Common myeloid progenitor, CD34-positive (primary cell): ENCODE measurements around the gene PRXL2A. TPM values are rescaled to one million over a fixed set of nuclear protein-coding genes. Genes with fewer than 3 reads are reported as not detected.
"Not testable (repeated sequence)": the region's sequence is repeated elsewhere in the genome, so short reads cannot be mapped to it uniquely, and the experiment has no call there.

ENCODE experiments used
- CTCF ChIA-PET: fragments of 350-600 bp; sonication (Branson Sonifier 250); formaldehyde crosslinking; loops from one replicate; lab custom pipeline; 2021; ENCODE audit warnings: antibody characterized with exemption; lab: Charles Lee
- POLR2A ChIA-PET: fragments of 350-600 bp; sonication (Branson Sonifier 250); formaldehyde crosslinking; loops from one replicate; lab custom pipeline; 2021; ENCODE audit warnings: antibody characterized with exemption; lab: Charles Lee
- DNase-seq, 3 donors: peaks; one replicate each; pipeline versions ENCODE4 v3.0.0 to v3.0.0-alpha.2; 2013
- H3K27ac ChIP-seq, 2 experiments: 1 replicate in 1 of 2; 2 replicates in 1 of 2; pipeline ENCODE4 v1.7.0; 2013; ENCODE audit warnings: inconsistent platforms in 2 of 2, low read length in 2 of 2, mild to moderate bottlenecking in 2 of 2, low read depth in 1 of 2, moderate library complexity in 1 of 2; ENCODE audit not compliant: severe bottlenecking in 2 of 2, insufficient read depth in 1 of 2, poor library complexity in 1 of 2
- H3K27me3 ChIP-seq, 5 experiments: replicated peaks in 2 of 5; 1 replicate in 3 of 5; 2 replicates in 2 of 5; pipeline versions ENCODE4 v1.6.1 to v1.7.0; 2013; ENCODE audit warnings: low read length in 4 of 5, mild to moderate bottlenecking in 2 of 5, moderate library complexity in 2 of 5, inconsistent platforms in 1 of 5; ENCODE audit not compliant: insufficient read depth in 5 of 5, control insufficient read depth in 4 of 5
- H3K36me3 ChIP-seq, 4 experiments: 1 replicate in 2 of 4; 2 replicates in 2 of 4; pipeline versions ENCODE4 v1.6.1 to v1.7.0; 2013; ENCODE audit warnings: low read length in 3 of 4, control low read depth in 1 of 4, mild to moderate bottlenecking in 1 of 4; ENCODE audit not compliant: control insufficient read depth in 4 of 4, insufficient read depth in 4 of 4
- H3K4me1 ChIP-seq, 4 experiments: 1 replicate in 3 of 4; 2 replicates in 1 of 4; pipeline versions ENCODE4 v1.6.1 to v1.7.1; 2013; ENCODE audit warnings: low read length in 3 of 4, mild to moderate bottlenecking in 3 of 4, control low read depth in 1 of 4, inconsistent platforms in 1 of 4, moderate library complexity in 1 of 4; ENCODE audit not compliant: control insufficient read depth in 4 of 4, insufficient read depth in 4 of 4; ENCODE audit errors: control extremely low read depth in 1 of 4
- H3K4me3 ChIP-seq, 7 experiments: 1 replicate in 4 of 7; 2 replicates in 3 of 7; pipeline versions ENCODE4 v1.5.1 to v1.7.0; 2013; ENCODE audit warnings: mild to moderate bottlenecking in 7 of 7, low read length in 6 of 7, moderate library complexity in 6 of 7, inconsistent platforms in 2 of 7, low read depth in 2 of 7, control low read depth in 1 of 7; ENCODE audit not compliant: insufficient read depth in 4 of 7, control insufficient read depth in 1 of 7; ENCODE audit errors: extremely low read depth in 1 of 7
- H3K9me3 ChIP-seq, 5 experiments: 1 replicate in 4 of 5; 2 replicates in 1 of 5; pipeline versions ENCODE4 v1.6.1 to v1.7.1; 2013; ENCODE audit warnings: low read length in 4 of 5, mild to moderate bottlenecking in 2 of 5, inconsistent platforms in 1 of 5, low read depth in 1 of 5, moderate library complexity in 1 of 5; ENCODE audit not compliant: control insufficient read depth in 4 of 5, insufficient read depth in 2 of 5; ENCODE audit errors: control extremely low read depth in 1 of 5
- WGBS: methylation state at CpG from one replicate; pipeline ENCODE4 v1.1.5; 2013; ENCODE audit not compliant: insufficient coverage; 5-methylcytosine and 5-hydroxymethylcytosine counted together
- polyA plus RNA-seq: library from polyadenylated mRNA; unstranded; fragments of 120-200 nt; gene quantifications from one replicate; pipeline ENCODE4 v1.2.1, GENCODE V29; 2013

PRXL2A gene, protein sequence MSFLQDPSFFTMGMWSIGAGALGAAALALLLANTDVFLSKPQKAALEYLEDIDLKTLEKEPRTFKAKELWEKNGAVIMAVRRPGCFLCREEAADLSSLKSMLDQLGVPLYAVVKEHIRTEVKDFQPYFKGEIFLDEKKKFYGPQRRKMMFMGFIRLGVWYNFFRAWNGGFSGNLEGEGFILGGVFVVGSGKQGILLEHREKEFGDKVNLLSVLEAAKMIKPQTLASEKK
- polyA plus RNA-seq: 28.4 TPM

DNA sequence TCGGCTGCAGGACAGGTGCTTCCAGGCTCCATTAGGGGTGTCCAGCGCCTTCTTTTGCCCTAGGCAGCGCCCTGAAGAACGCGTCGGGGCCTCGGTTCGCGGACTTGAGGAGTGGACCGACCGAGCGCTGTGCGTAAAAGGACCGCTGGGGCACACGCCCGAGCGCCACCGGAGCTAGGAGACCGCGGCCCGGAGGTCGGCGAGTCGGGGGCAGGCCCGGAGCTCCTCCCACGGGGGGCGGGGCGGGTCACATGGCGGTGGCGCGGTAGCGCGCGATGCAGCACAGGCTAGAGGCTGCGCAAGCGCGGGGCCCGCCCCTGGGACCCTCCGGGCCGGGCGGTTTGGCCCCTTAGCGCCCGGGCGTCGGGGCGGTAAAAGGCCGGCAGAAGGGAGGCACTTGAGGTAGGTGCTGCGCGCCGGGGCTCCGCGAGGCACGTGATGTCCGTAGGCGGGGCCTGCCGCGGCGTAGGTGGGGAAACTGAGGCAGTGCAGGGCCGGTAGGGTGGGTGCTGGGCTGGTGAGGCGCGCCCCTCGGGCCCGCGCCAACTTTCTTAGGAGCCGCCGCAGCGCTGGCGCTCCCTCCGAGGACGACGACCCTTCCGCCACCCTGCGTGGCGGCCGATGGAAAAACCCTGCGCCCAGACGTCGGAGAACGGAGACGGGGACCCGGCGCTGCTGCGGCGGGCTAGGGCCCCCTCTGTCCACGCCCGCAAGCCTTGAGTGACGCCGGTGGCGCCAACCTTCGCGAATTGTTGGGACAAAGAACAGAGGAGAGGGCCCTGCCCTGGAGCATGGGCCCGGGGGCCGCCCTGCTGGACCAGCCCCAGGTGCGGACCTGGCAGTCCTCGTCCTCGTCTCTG, at the start of gene PRXL2A:
TSS of gene PRXL2A (plus strand) at position 310 of the 860 bp plus-strand sequence. CDS start 11,917 bp downstream, outside the sequence.
- H3K27me3 ChIP-seq: no peaks in the 10 kb centered on the region
- H3K36me3 ChIP-seq: no peaks in the 10 kb centered on the region
- H3K9me3 ChIP-seq: no peaks in the 10 kb centered on the region
- peak; percentile 74 to 89 (median 86) for DNase-seq
- CTCF ChIA-PET: interaction anchor here (0.8 to 1.7 kb wide), 10 partner anchors 12 to 97 kb away, joined by 3 to 7 read pairs (median 3); no protein-coding TSS in a partner anchor
- peak within 1 kb of the TSS; percentile 60 to 88 (median 80) for H3K4me3 ChIP-seq
- under 1% methylated on average over 83 of the region's 96 CpGs for WGBS
- H3K27ac ChIP-seq: no peak within 1 kb of the TSS
- POLR2A ChIA-PET: no interaction called here
- H3K4me1 ChIP-seq: peaks cover 3 to 57% (median 47%) of the 10 kb centered on the region in 4 experiments

DNA sequence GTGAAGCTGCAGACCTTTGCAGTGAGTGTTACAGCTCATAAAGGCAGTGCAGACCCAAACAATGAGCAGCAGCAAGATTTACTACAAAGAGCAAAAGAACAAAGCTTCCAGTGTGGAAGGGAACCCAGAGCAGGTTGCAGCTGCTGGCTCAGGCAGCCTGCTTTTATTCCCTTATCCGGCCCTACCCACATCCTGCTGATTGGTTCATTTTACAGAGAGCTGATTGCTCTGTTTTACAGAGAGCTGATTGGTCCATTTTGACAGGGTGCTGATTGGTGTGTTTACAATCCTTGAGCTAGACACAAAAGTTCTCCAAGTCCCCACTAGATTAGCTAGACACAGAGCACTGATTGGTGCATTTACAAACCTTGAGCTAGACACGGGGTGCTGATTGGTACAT, 49.4 kb upstream of the PRXL2A start:
- H3K9me3 ChIP-seq, DNase-seq, H3K36me3 ChIP-seq, CTCF ChIA-PET, H3K4me3 ChIP-seq, POLR2A ChIA-PET, H3K27ac ChIP-seq: not testable (repeated sequence)
- Histone ChIP-seq H3K4me1 (peaks cover 0 to 14% (median 10%) of the 10 kb centered on the region in 4 experiments), H3K27me3 (peaks cover 0 to 19% (median 11%) of the 10 kb centered on the region in 5 experiments)
- WGBS: no CpG with 5 or more reads among the region's 2 CpGs

DNA sequence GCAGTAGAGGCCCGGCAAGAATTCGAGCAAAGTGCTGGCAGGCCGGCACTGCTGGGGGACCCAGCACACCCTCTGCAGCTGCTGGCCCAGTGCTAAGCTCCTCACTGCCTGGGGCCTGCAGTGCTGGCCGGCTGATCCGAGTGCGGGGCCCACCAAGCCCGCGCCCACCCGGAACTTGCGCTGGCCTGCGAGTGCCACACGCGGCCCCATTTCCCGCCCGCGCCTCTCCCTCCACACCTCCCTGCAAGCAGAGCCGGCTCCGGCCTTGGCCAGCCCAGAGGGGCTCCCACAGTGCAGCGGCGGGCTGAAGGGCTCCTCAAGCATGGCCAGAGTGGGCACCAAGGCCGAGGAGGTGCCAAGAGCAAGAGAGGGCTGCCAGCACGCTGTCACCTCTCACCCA, 48.7 kb upstream of the PRXL2A start:
- CTCF ChIA-PET: no interaction called here
- H3K27ac ChIP-seq: no peak overlapping the region
- no peaks in the 10 kb centered on the region for H3K36me3 ChIP-seq
- DNase-seq: no peak
- H3K9me3 ChIP-seq: peaks cover 0 to 2% (median 0%) of the 10 kb centered on the region in 5 experiments
- WGBS: 97% methylated on average over 18 of the region's 22 CpGs
- POLR2A ChIA-PET: no interaction called here
- peaks cover 0 to 19% (median 10%) of the 10 kb centered on the region in 5 experiments for H3K27me3 ChIP-seq
- H3K4me3 ChIP-seq: no peak overlapping the region
- H3K4me1 ChIP-seq: peaks cover 0 to 14% (median 10%) of the 10 kb centered on the region in 4 experiments

DNA sequence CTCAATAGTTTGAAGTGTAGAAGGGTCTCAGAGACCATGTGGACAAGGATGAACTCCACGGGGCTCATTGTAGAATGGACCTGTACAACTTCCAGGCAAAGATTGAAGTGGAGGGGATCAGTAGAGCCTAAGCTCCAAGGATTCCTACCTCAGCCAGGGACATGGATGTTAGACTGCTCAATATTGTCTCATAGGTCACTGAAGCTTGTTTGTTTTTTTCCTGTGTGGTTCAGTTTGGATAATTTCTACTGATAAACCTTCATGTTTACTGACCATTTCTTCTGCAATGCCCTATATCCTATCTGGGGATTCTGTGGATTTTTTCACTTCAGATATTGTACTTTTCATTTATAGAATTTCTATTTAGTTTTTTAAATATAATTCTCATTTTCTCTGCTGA, 42.8 kb upstream of the PRXL2A start:
- Histone ChIP-seq H3K27me3 (peaks cover 0 to 3% (median 0%) of the 10 kb centered on the region in 5 experiments), H3K4me3 (no peak overlapping the region), H3K9me3 (peaks cover 2 to 16% (median 14%) of the 10 kb centered on the region in 5 experiments), H3K4me1 (no peaks in the 10 kb centered on the region), H3K36me3 (no peaks in the 10 kb centered on the region), H3K27ac (no peak overlapping the region)
- POLR2A ChIA-PET: no interaction called here
- CTCF ChIA-PET: interaction anchor here (0.9 to 1.5 kb wide), 3 partner anchors 12 to 140 kb away, joined by 3 to 4 read pairs (median 3); no protein-coding TSS in a partner anchor
- WGBS: 0% methylated on average over 1 of the region's 1 CpG
- no peak for DNase-seq

DNA sequence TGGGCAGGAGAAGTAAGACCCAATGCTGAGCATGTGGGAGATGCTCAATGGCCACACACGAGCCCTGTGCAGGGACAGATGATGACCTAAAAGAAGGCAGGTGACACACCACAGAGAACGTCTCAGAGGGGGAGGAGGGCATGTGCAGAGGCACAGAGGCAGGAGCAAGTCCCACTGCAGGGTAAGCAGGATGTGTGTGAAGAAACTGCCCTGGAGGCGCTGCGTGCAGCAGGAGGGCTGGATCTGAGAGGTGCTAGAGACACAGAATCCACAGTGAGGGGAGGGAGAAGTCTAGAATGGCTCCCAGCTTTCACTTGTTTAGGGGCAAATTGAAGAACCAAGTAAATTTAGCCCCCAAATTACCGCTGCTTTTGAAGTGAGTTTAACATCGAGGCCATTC, 36.9 kb upstream of the PRXL2A start:
- H3K27ac ChIP-seq: no peak overlapping the region
- no peaks in the 10 kb centered on the region for H3K27me3 ChIP-seq
- no peaks in the 10 kb centered on the region for H3K36me3 ChIP-seq
- H3K9me3 ChIP-seq: peaks cover 2 to 13% (median 12%) of the 10 kb centered on the region in 5 experiments
- DNase-seq: no peak
- ChIA-PET POLR2A (no interaction called here), CTCF (no interaction called here)
- H3K4me3 ChIP-seq: no peak overlapping the region
- H3K4me1 ChIP-seq: no peaks in the 10 kb centered on the region
- 81% methylated on average over 6 of the region's 6 CpGs for WGBS

DNA sequence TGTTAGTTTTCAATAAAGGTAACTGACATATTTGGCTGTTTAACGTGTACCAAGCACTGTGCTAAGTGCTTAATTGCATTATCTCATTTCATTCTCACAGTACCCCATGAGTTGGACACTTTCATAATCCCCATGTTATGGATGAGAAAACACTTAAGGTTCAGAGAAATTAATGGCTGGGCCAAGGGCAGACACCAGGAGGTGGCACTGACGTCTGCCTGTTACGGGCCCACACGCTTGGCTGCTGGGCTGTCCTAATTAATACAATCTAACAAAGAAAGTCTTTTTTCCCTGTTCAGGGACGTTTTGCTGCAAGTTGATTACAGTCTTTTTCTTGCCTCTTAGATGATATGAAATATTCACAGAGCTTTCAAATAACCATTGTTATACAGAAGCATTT, 35.7 kb upstream of the PRXL2A start:
- no peak for DNase-seq
- ChIA-PET POLR2A (no interaction called here), CTCF (interaction anchor here (1.0 to 1.2 kb wide), 2 partner anchors 10 to 18 kb away, joined by 3 to 4 read pairs; no protein-coding TSS in a partner anchor)
- H3K27ac ChIP-seq: no peak overlapping the region
- no peaks in the 10 kb centered on the region for H3K27me3 ChIP-seq
- peaks cover 0 to 5% (median 2%) of the 10 kb centered on the region in 5 experiments for H3K9me3 ChIP-seq
- no peak overlapping the region for H3K4me3 ChIP-seq
- H3K36me3 ChIP-seq: no peaks in the 10 kb centered on the region
- H3K4me1 ChIP-seq: no peaks in the 10 kb centered on the region
- 83% methylated on average over 1 of the region's 5 CpGs for WGBS
